ENCODE data around the gene TMEM247.

TMEM247 gene

DNA sequence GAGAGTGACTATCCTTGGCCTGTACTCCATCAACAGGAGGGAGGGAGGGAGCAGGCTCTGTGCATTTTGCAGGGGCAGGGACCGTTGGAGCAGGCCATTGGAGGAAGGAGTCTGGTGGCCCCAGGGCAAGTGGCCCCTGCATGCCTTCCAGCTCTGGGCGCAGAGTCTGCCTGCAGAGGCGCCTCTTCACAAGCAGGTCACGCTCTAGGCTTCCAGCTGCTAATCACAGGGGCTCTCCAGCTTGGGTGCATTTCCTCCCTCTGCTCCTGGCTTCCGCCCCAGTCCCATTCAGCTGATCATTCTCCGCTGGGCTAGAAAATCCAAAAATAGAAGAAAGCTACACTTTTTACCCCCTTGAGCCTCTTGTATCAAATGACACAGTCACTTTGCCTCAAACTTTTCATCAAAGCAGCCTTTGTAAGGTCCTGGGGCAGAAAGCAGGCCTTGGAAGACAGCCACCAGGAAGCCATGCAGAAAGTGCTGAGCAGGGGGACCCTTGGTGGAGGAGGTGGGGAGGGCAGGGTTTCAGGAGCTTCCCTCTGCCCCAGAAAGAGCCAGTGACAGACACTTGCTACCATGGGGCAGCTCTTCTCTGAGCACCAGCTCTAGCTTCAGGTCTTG is 11.3 kb downstream of the TMEM247 start:
- no peak for DNase-seq

- DNase-seq = no peak
Observed at GRCh38 chr2:46492301-46492700, 12.9 kb downstream of the TMEM247 start.

GRCh38 chr2:46493241-46493970 is 14.0 kb downstream of the TMEM247 start:
- DNase-seq = no peak

- no peak for DNase-seq
Observed at GRCh38 chr2:46493971-46494250, 14.5 kb downstream of the TMEM247 start.

DNA sequence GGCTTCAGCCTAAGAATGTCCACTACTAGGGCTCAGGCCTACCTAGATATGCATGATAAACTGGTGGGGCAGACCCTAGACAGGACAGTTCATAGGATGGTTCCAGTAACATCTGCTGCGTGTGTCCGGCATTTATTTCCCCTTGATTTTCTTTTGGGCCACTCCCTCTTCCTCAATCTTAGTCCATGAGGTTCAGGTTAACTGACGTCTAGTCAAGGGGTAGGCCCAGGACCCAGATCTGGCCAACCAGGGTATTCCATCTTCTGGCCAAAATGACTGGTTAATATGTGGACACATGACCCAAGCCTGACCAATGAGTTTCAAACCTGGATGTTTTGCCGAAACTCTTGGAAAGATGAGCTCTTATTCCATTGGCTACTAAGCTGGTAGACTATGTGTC is 15.2 kb downstream of the TMEM247 start:
- no peak for DNase-seq

GRCh38 chr2:46495231-46496030 is 16.1 kb downstream of the TMEM247 start:
- no peak for DNase-seq

DNA sequence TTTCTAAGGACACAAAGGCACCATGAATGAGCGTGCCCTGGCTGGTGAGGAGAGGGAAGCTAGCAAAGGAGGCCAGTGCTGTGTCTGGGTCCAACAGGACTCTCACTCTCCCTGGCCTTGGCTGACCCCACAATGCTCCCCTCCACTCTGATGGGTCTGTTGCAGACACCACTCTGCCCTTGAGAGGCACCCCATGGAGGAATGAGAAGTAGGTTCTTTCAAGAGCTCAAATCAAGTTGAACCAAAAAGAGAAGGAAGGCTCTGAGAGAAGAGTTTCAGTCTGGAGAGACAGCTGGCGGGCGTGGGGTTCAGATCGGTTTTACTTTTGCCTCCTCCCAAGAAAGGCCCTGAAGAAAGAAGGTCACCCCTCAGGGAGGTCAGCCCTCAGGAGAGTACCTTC is 18.4 kb downstream of the TMEM247 start:
- no peak for DNase-seq

DNA sequence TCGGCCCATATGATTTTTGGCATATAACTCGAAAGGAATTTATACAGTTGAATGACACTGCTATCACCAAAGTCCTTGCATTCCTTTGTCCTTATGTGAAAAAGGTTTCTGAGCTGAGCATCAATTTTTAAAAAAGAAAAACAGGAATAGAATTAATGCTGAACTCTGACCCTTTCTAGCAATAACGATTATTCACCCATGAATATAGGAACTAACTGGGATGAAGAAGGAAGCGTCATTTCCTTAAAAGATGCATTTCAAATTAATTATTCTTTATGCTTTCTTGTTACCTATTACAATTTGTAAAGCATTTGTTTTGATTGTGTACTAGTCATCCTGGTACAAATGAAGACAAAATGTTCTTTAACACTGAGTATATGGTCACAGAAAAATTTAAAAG is 19.3 kb downstream of the TMEM247 start:
- DNase-seq = no peak

DNA sequence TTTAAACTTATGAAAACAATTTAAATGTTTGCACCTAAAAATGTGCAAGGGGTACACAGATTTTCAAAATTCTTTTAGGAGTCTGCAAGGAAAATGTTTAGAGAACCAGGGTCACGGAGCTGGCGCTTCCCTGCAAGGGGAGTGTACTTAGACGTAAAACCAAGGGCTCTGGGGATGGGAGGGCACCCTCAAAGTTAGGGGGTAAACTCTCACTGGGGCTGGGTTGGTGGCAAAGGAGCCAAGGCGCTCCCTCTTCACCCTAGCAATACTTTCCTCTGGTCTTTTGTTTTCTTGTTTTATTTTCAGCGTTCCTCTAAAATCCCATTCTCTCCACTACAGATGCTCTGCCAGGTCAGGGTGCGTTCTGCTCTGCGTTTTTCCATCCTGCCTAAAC is 20.0 kb downstream of the TMEM247 start:
- no peak for DNase-seq

DNA sequence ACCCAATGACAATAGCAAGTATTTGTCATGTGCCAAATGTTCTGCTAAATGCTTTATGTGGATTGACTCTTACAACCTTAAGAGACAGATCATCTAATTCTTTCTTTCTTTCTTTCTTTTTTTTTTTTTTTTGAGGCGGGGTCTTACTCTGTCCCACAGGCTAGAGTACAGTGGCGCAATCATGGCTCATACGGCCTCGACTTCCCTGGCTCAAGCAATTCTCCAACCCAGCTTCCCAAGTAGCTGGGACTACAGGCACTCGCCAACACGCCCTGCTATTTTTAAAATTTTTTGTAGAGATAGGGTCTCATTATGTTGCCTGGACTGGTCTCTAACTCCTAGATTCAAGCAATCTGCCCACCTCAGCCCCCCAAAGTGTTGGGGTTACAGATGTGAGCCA is 21.4 kb downstream of the TMEM247 start:
- no peak for DNase-seq

DNA sequence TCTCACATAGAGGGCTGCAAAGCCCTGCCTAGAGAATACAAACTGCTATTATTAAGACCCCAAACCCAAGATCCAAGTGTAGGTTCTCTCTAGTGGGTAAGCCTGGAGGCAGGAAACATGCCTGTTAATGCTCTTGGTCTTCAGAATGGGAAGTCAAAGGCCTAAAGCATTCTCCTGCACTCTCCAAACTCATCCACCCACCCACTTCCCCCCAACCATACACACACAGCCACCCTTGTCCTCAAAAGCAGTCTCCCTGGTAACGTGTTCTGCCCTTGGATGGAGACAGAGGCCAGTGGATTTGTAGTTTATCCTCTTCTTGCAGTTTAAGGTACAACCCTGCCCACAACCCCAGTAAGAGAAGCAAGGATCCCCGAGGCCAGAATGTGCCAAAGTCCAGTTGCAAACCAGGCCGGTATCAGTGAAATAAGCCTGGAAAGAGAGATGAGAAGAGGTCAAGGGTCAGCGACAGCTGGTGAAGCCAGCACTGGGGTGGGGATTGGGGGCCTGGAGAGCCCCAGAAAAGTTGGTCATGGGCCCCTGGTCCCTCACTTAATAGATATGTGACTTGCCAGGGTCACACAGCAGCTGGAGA is 23.0 kb downstream of the TMEM247 start:
- DNase-seq = no peak

DNA sequence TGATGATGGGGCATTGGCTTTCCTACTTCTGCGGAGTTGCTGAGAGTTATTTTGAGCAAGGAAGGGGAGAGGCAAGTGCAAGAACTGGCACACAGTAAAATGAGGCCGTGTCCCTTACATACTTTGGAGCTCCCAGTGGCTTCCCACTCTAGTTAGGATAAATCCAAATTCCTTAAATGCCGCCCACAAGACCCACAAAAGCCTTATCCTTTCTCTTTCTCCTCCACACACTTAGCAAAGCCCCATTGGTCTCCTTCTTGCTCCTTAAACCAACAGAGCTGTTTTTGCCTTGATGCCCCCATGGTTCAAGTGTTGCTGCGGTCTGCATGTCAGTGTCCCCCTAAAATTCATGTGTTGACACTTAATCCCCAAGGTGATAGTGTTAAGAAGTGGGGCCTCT is 24.3 kb downstream of the TMEM247 start:
- no peak for DNase-seq

GRCh38 chr2:46504221-46504620 is 24.9 kb downstream of the TMEM247 start:
- DNase-seq = no peak

- DNase-seq = no peak
Observed at GRCh38 chr2:46504685-46505471, 25.5 kb downstream of the TMEM247 start.

DNA sequence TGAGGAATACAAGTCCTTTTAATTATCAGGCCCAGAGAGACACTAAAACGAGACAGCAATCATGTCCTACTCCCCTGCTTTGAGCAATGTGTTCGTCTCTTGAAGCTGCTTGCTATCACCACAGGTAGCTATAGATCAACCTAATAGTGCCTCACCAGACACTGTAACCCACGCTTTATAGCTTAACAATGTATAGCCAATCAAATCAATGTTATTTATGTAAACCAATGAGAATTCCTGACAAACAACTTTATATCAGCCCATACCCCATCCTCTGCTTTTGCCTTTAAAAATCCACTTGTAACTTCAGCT is 26.1 kb downstream of the TMEM247 start:
- DNase-seq = no peak

GRCh38 chr2:46506131-46506706 is 26.9 kb downstream of the TMEM247 start:
- no peak for DNase-seq

DNA sequence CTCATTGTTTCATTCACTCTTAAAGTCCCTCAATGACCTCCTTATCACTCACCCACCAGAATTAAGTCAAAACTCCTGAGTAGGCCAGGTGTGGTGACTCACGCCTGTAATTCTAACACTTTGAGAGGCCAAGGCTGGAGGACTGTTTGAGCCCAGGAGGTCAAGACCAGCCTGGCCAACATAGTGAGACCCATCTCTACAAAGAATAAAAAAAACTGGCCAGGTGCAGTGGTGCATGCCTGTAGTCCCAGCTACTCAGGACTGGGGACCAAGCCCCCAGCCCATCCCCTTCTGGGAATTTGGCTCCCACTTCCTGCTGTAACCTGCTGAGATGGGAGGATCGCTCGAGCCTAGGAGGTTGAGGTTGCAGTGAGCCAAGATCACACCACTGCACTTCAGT is 28.9 kb downstream of the TMEM247 start:
- DNase-seq = no peak

DNA sequence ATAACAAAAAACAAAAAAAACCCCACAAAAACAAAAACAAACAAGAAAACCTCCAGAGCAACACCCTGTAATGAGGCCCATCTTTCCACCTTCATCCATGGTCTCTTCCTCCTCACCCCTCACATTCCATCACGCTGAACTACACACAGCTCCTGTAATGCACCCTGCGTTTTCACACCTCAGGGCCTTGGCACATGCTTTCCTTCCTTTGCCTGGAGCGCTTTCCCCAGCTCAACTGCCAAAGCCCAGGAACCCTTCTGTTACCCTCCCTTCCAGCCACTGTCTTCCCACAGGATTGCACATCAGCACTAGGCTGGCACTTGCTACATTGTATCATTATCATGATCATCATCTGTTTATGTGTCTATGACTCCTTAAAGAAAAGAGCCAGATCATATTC is 29.4 kb downstream of the TMEM247 start:
- no peak for DNase-seq

- DNase-seq = no peak
Observed at GRCh38 chr2:46509804-46510203, 30.4 kb downstream of the TMEM247 start.

DNA sequence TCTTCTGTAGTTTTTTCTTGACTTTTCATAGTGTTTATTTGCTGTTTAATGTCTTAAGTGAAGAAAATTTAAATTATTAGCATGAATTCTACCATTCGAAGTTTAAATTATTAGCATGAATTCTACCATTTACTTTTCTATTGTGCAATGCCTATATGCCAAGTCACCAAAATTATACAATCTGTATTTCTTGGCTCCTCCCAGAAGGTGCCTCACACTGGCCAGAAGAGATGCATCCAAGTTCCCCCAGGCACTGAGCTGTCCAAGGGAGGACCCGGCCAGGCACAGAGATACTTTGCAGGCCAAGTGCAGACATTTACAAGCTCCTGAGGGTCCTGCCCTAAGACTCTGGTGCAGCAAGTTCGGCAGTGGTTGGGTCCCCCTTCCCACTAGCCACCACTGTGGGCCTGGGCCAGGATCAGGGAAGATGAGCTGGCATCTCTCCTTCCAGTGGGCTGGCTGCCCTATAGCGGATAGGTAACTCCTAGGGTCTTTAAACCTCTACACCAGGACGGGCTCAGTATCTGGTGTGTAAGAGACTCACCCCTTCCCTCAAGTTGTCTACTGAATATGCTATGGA is 31.3 kb downstream of the TMEM247 start:
- no peak for DNase-seq

- no peak for DNase-seq
Observed at GRCh38 chr2:46512185-46512584, 32.8 kb downstream of the TMEM247 start.

- no peak for DNase-seq
Observed at GRCh38 chr2:46514738-46515137, 35.4 kb downstream of the TMEM247 start.

GRCh38 chr2:46517485-46517884 is 38.1 kb downstream of the TMEM247 start:
- DNase-seq = no peak

Data from activated CD4-positive, CD25-positive, alpha-beta regulatory T cell (primary cell).